Astrocyte (in vitro differentiated cells and primary cell): Measurements from ENCODE around the gene UNG. TPM values are rescaled to one million over a fixed set of nuclear protein-coding genes. Genes with fewer than 3 reads are reported as not detected.
"Not testable (repeated sequence)": the region's sequence is repeated elsewhere in the genome, so short reads cannot be mapped to it uniquely, and the experiment has no call there.

Experiments
- DNase-seq: peaks from one replicate; pipeline ENCODE4 v3.0.0-alpha.2; 2010; ENCODE audit warnings: low read depth
- FAIRE-seq: peaks from 2 replicates; lab custom pipeline; 2011; peaks lifted over from hg19 to GRCh38; lab: Jason Lieb, UNC
- H2AFZ ChIP-seq: 2 replicates; pipeline ENCODE4 v1.6.0; 2012; ENCODE audit warnings: low read depth, low read length, inconsistent platforms
- H3K27ac ChIP-seq: 2 replicates; pipeline ENCODE4 v1.5.1; 2011; ENCODE audit warnings: low read depth, low read length, inconsistent platforms
- H3K27me3 ChIP-seq: 2 replicates; pipeline ENCODE4 v1.6.0; 2011; ENCODE audit warnings: low read length, inconsistent platforms; ENCODE audit not compliant: insufficient read depth
- H3K36me3 ChIP-seq: 2 replicates; pipeline ENCODE4 v1.5.1; 2011; ENCODE audit warnings: low read length, inconsistent platforms; ENCODE audit not compliant: insufficient read depth
- H3K4me1 ChIP-seq: 2 replicates; pipeline ENCODE4 v1.5.1; 2011; ENCODE audit warnings: low read length, inconsistent platforms; ENCODE audit not compliant: insufficient read depth
- H3K4me2 ChIP-seq: 2 replicates; pipeline ENCODE4 v1.6.0; 2012; ENCODE audit warnings: low read length, inconsistent platforms
- H3K4me3 ChIP-seq: 2 replicates; pipeline ENCODE4 v1.5.1; 2011; ENCODE audit warnings: low read depth, mild to moderate bottlenecking, low read length, inconsistent platforms; ENCODE audit not compliant: insufficient read depth
- H3K79me2 ChIP-seq: 2 replicates; pipeline ENCODE4 v1.6.0; 2012; ENCODE audit warnings: mild to moderate bottlenecking, low read length, inconsistent platforms; ENCODE audit not compliant: insufficient read depth
- H3K9ac ChIP-seq: 2 replicates; pipeline ENCODE4 v1.6.0; 2012; ENCODE audit warnings: mild to moderate bottlenecking, low read length, inconsistent platforms
- H3K9me3 ChIP-seq: 2 replicates; pipeline ENCODE4 v1.5.1; 2012; ENCODE audit warnings: low read depth, mild to moderate bottlenecking, low read length, inconsistent platforms; ENCODE audit not compliant: insufficient read depth
- H4K20me1 ChIP-seq: 2 replicates; pipeline ENCODE4 v1.6.0; 2012; ENCODE audit warnings: low read length, inconsistent platforms; ENCODE audit not compliant: insufficient read depth
- H3K27ac Mint-ChIP-seq: one replicate; pipeline ENCODE4 v1.8.0; 2021; ENCODE audit warnings: mild to moderate bottlenecking, mixed read lengths; ENCODE audit not compliant: unreplicated experiment
- H3K27me3 Mint-ChIP-seq: one replicate; pipeline ENCODE4 v1.8.0; 2021; ENCODE audit warnings: low read depth, mixed read lengths; ENCODE audit not compliant: unreplicated experiment
- H3K36me3 Mint-ChIP-seq: one replicate; pipeline ENCODE4 v1.8.0; 2021; ENCODE audit warnings: low read depth, mixed read lengths; ENCODE audit not compliant: unreplicated experiment
- H3K4me1 Mint-ChIP-seq: one replicate; pipeline ENCODE4 v1.8.0; 2021; ENCODE audit warnings: low read depth, mixed read lengths; ENCODE audit not compliant: unreplicated experiment
- H3K4me3 Mint-ChIP-seq: one replicate; pipeline ENCODE4 v1.8.0; 2021; ENCODE audit warnings: mild to moderate bottlenecking, moderate library complexity, mixed read lengths; ENCODE audit not compliant: unreplicated experiment
- H3K9me3 Mint-ChIP-seq: one replicate; pipeline ENCODE4 v1.8.0; 2021; ENCODE audit warnings: mild to moderate bottlenecking, mixed read lengths; ENCODE audit not compliant: unreplicated experiment
- CTCF ChIP-seq: IDR thresholded peaks from 2 replicates; pipeline ENCODE4 v1.5.1; 2011; ENCODE audit warnings: low read depth, mild to moderate bottlenecking, inconsistent platforms, low read length, moderate library complexity; ENCODE audit not compliant: insufficient read depth
- EZH2 ChIP-seq: IDR thresholded peaks from 2 replicates; pipeline ENCODE4 v1.6.1; 2012; ENCODE audit warnings: mild to moderate bottlenecking, low read length, inconsistent platforms; ENCODE audit not compliant: insufficient read depth
- total RNA-seq: library from RNA; stranded (reverse); gene quantifications from 2 replicates; pipeline ENCODE4 v1.2.1, GENCODE V29; 2021

Gene UNG
- total RNA-seq, 1 donor from 2014 or later, result 21.9 TPM

DNA sequence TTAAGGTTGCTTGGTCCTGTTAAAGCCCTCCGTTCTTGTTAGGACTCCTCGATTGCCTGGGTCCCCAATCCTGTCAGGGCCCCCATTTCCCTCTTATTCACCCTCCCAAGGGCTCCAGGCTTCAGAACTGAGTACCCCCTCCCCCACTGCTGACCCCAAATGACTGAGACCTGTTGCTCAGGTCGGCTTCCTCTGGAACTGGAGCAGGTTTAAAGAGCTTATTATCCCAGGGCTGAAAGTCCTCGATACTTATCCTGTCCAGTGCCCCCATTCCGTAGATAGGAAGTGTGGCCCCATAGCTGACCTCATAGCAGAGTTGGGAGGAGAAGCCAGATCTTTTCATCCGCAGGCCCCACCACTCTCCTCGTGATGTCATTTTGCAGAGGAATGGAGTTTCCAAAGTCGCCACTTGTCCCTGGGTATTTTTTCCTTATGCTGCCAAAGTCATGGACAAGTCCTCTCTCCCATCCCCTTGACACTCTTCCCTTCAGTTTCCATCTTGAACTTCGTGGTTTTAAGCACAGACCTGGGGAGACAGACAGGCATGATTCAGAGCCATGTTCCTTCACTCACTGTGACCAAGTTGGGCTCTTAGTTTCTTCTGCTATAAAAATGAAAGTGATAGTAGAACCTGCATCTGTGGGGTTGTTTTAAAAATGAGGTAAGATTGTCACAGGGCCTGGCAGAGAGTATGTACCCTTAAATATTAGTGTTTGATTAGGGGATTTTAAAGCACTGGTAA, 43.8 kb upstream of the UNG start:
- Mint-ChIP-seq H3K4me1 (no peaks in the 10 kb centered on the region), H3K36me3 (no peaks in the 10 kb centered on the region), H3K4me3 (peak overlapping the region; percentile 96), H3K9me3 (no peaks in the 10 kb centered on the region), H3K27me3 (no peaks in the 10 kb centered on the region), H3K27ac (peak overlapping the region; percentile 93)
- no peak for DNase-seq
- no peaks in the 10 kb centered on the region for H4K20me1 ChIP-seq
- no peaks in the 10 kb centered on the region for H3K9me3 ChIP-seq
- FAIRE-seq, result no peak
- H3K79me2 ChIP-seq, result peaks cover 18% of the 10 kb centered on the region
- H2AFZ ChIP-seq, result peak overlapping the region; percentile 91
- TF ChIP-seq CTCF (no peak), EZH2 (no peak)
- peaks cover 4% of the 10 kb centered on the region for H3K4me1 ChIP-seq
- H3K27me3 ChIP-seq, result no peaks in the 10 kb centered on the region
- peaks cover 2% of the 10 kb centered on the region for H3K36me3 ChIP-seq
- peak overlapping the region; percentile 92 for H3K4me3 ChIP-seq
- peak overlapping the region; percentile 88 for H3K4me2 ChIP-seq
- H3K9ac ChIP-seq, result peak overlapping the region; percentile 89
- no peak overlapping the region for H3K27ac ChIP-seq

DNA sequence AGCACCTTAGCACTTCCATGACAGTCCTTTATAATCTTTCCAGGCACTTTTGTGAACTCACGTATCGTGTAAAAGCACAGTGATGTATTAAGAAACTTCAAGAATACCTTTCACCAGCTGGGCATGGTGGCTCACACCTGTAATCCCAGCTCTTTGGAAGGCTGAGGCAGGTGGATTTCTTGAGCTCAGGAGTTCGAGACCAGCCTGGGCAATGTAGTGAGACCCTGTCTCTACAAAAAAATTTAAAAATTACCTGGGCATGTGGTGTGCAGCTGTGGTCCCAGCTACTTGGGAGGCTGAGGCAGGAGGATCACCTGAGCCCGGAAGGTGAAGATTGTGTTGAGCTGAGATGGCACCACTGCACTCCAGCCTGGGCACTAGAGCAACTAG, 43.3 kb upstream of the UNG start:
- not testable (repeated sequence) for DNase-seq, H3K27me3 ChIP-seq, H3K9me3 Mint-ChIP-seq, H2AFZ ChIP-seq, H3K4me3 ChIP-seq, H3K4me1 ChIP-seq, H4K20me1 ChIP-seq, H3K27ac Mint-ChIP-seq, H3K4me1 Mint-ChIP-seq, H3K36me3 Mint-ChIP-seq, H3K9me3 ChIP-seq, H3K9ac ChIP-seq, FAIRE-seq, H3K27ac ChIP-seq, H3K27me3 Mint-ChIP-seq, H3K36me3 ChIP-seq
- peak overlapping the region; percentile 96 for H3K4me3 Mint-ChIP-seq
- Histone ChIP-seq H3K79me2 (peaks cover 18% of the 10 kb centered on the region), H3K4me2 (peak overlapping the region; percentile 88)

DNA sequence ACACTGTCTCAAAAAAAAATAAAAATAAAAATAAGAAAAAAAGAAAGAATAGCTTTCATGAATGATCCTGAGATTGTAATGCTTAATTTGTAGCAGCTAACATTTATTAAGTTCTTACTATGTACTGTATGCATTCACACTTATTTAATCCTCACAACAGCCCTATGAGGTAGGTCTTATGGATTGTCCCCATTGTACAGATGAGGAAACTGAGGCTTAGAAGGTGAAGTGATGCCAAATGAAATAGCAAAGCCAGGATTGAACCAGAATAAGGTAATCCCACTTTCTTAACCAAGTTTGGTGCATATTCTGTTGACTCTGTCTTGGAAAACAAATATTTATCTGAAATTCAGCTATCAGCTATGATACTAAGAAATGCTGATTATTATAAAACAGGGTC, 42.9 kb upstream of the UNG start:
- H3K4me1 Mint-ChIP-seq, result no peaks in the 10 kb centered on the region
- Histone ChIP-seq H3K9me3 (no peaks in the 10 kb centered on the region), H3K36me3 (peaks cover 6% of the 10 kb centered on the region), H3K4me2 (no peak overlapping the region), H2AFZ (no peak overlapping the region), H3K79me2 (peaks cover 18% of the 10 kb centered on the region), H3K27ac (no peak overlapping the region), H3K9ac (no peak overlapping the region), H3K4me1 (peaks cover 4% of the 10 kb centered on the region), H3K27me3 (no peaks in the 10 kb centered on the region), H4K20me1 (no peaks in the 10 kb centered on the region), H3K4me3 (no peak overlapping the region)
- H3K9me3 Mint-ChIP-seq, result no peaks in the 10 kb centered on the region
- DNase-seq, result no peak
- H3K27ac Mint-ChIP-seq, result no peak overlapping the region
- no peaks in the 10 kb centered on the region for H3K27me3 Mint-ChIP-seq
- H3K36me3 Mint-ChIP-seq, result no peaks in the 10 kb centered on the region
- no peak overlapping the region for H3K4me3 Mint-ChIP-seq
- TF ChIP-seq CTCF, result no peak
- TF ChIP-seq EZH2, result no peak
- no peak for FAIRE-seq
